Activated CD4-positive, CD25-positive, alpha-beta regulatory T cell treated with anti-CD3 and anti-CD28 coated beads, Interleukin-2, amount 50 U/mL, for 24 hours (primary cell): ENCODE measurements around the gene ACER3.
A peak's percentile ranks its signal among the peaks of the same experiment; 100 is the strongest.

ENCODE experiments used
- ATAC-seq, 2 donors: fragments of 150-1000 bp; cut with Tn5 transposase; one replicate each; pipeline ENCODE4 v1.10.0; 2021; ENCODE audit warnings: mild to moderate bottlenecking in 1 of 2, moderate library complexity in 1 of 2

Gene ACER3

GRCh38 chr11:77064648-77065217 lies 204.0 kb downstream of the ACER3 start:
- ATAC-seq = no peak

- ATAC-seq = no peak
These were observed 205.1 kb downstream of the ACER3 start for GRCh38 chr11:77065878-77066228.

DNA sequence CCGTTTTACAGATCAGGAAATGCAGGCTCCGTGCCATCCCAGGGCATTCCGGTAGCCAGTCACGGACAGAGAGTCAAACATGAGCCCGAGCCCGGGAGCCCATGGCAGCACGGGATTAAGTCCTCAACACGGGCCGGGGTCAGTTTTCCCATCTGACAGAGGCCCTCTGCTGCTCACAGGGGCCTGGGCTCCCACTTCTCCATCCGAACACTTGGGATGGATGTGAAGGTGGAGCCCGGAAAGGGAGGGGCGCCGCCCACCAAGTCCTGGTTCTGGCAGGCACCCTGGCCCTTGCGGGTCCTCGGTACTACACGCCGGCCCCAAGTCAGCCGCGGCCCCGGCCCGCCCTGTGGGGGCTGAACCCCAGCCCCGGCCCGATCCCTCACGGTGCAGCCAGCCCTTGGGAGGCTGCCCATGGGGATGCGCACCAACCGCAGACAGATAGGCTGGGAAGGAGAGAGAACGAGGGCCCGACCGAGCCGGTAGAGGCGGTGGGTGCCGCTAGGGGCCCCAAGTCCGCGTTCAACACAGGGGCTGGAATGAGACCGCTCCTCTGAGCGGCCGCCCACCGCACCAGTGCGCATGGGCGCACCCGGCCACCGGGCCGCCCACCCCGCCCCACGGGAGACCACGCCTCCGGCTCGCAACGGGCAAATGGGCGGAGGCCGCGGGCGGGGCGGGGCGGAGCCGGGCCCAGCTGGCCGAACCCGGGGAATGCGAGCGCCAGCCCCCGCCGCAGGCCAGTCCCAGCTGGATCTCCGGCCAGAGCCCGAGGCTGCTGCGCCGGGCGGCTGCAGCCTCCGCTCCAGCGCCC lies 205.7 kb downstream of the ACER3 start, which contains the start of gene CAPN5:
TSS of gene CAPN5 (plus strand) at position 743 of the 814 bp plus-strand sequence. CDS start 17,916 bp downstream, outside the sequence.
- peak; percentile 91 for ATAC-seq

GRCh38 chr11:77067861-77068443 lies 207.2 kb downstream of the ACER3 start:
- ATAC-seq = no peak

DNA sequence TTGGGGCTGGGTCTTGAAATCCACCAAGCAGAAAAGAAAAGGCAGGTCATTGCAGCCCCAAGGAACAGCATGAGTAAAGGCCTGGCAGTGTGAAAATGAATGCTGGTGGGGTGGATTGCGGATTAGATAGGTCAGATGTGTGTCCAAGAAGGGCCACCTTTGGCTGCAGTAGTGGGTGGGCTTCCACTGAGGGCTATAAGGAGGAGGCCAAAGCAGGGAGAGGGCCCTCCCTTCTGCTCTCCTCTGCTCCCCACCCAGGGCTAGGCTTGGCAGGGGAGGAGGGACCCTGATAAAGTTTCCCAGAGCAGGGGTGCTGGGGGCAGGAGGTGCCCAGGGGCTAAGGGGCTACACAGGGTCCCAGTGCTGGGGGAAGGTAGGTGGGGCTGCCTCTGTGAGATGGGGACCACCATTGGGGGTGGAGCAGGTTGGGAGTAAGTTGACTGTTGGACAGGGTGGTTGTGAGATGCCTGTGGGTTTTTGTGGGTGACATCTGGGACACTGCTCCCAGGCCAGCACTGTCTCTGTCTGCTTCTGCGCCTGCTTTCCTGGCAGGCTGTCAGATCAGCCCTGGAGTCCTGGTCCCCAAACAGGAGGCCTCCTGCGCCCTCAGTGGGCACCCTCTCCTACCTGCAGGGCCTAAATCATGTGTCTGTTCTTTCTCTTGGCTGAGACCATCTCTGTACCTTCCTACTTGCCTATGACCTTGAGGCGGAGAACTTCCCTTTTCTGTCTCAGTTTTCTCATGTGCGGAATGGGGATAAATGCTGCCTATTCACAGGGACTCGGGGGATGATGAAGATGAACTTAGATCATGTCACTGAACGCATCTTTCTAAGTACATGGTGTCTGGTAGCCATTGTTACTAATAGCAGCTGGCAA lies 208.0 kb downstream of the ACER3 start:
- no peak for ATAC-seq

- ATAC-seq = no peak
These were observed 208.7 kb downstream of the ACER3 start for GRCh38 chr11:77069336-77069968.

DNA sequence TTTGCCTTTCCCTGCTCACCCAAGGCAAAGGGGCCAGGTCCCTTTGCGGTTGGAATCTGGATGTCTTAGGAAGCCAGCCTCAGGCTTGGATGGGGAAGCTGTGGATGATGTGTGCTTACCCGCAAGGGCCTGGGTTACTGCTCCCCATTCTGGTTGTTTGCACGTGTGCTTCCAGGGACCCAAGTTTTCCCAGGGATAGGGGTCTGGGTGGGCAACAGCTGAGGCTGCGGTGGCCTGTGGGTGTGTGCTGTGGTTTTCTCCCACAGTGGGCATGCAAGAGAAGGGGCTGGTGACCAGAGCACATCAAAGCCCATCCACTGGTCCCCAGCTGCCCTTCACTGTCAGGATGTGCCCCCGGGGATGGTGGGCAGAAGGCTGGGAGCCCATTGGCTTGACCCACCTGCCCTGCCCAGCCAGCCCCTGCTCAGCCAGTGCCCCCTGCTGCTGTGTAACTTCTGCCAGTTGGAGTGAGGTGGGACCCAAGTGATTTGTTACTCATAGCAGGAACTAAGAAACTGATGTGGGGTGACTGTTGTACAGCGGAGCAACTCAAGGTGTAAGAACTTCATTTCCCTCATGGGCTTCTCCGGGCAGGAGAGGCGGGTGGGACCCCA lies 209.4 kb downstream of the ACER3 start:
- ATAC-seq = no peak

DNA sequence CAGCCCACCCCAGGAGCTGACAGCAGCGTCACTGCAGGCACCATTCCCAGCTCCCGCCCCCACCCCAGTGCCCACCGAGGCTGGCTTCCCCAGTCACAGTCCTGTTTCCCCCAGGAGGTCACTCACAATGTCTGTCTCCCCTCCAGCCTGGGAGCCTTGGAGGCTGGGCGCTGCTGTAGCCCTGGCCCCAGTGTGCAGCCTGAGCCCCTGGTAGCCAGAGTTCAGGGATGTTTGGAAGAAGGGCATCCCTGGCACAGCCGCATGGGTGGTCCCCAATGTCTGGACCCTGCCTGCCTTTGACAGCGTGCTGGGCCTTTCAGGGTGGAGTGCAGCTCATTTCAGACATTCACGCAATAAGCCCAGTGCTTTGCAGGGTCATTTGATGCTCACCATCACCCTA lies 210.4 kb downstream of the ACER3 start:
- ATAC-seq = no peak

- no peak for ATAC-seq
These were observed 211.2 kb downstream of the ACER3 start for GRCh38 chr11:77071671-77072605.

- peak; percentile 26 to 27 for ATAC-seq
These were observed 212.2 kb downstream of the ACER3 start for GRCh38 chr11:77072851-77073327.

DNA sequence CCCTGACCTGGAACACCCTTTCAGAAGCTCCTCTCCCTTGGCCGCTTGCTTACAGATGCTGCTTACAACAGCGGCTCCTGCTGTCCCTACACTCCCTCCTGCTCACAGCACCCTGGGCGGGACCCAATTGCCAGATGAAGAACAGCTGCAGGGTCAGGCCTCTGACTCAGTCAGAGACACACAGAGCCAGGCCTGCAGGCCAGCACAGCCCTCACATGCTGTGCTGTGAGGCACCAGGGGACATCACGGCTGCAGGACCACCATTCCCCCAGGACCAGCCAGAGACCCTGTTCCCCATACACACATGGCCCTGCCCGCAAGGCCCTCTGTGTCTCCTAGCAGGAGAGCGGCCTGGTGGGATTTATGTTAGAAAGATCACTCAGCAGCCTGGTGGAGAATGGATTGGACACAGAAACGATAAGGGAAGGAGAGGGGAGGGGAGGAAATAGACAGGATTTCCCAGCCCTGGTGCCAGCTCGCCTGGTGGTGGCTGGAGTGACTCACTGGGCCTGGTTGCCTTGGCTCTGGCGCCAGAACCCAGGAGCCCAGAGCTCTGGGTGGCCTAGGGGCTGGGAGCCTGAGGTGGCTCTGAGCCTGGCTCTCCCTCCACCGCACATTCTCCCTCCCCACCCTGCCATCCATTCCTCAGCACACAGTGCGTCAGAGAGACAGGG lies 212.7 kb downstream of the ACER3 start:
- no peak for ATAC-seq

DNA sequence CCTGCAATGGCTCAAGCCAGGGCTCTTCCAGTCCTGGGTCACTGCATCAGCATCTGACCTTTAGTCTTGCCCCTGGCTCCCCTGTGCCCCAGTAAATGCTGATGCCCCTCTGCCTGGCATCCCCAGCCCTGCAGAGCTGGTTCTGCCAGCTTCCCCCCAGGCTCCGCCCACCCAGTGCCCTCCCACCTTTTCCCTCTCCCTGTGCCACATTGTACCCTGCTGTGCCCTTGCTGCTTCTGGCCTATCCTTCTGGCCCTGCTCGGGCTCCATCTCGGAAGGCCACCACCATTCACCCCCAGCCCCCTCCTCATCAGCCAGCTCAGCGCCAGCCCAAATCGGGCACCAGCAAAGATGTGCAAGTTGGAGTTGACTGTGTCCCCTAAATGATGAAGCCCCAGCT lies 213.5 kb downstream of the ACER3 start:
- no peak for ATAC-seq

- ATAC-seq = no peak
These were observed 214.0 kb downstream of the ACER3 start for GRCh38 chr11:77074626-77075221.

DNA sequence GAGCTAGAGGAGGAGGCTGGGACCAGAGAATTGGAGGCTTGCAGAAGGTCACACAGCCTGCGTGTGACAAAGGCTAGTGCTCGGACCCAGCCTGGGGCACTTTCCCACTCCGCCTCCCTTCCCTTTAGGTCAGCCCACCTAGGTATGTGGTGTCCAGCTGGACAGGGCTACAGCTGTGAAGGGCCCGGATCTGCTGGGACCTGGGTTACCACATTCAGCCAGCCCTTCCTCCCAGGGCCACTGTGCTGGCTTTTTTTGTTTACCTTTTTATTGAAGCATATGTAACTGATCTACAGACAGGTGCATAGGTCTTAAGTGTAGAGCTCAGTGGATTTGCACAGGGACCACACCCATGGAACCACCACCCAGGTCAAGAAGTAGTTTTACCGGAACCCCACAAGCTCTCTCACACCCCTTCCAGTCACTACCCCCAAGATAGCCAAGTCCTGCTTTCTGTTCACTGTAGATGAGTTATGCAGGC lies 214.7 kb downstream of the ACER3 start:
- no peak for ATAC-seq
